ENCODE data around the gene KCNT2. TPM values are rescaled to one million over a fixed set of nuclear protein-coding genes. Genes with fewer than 3 reads are reported as not detected.

KCNT2 gene
- polyA plus RNA-seq, 1 of the 3 experiments (the other 2 are of a cell fraction): 0.56 TPM

- WGBS (ENCODE audit: low lambda C conversion rate): 93% methylated on average over 3 of the region's 3 CpGs
- POLR2A ChIA-PET: no interaction called here
Observed at GRCh38 chr1:196323869-196324268, 284.4 kb downstream of the KCNT2 start.

More at GRCh38 chr1:196323869-196324268, 284.4 kb downstream of the KCNT2 start:
- Histone ChIP-seq H3K4me1 (ENCODE audit: control insufficient read depth in 1 of 2, insufficient read depth in 2 of 2, low read depth in 1 of 2, low read length in 1 of 2) (no peaks in the 10 kb centered on the region; a peak in 1 of 4 replicates), H3K36me3 (replicated peaks in 1 of 2; ENCODE audit: control insufficient read depth in 1 of 2, insufficient read depth in 2 of 2, low read length in 1 of 2) (no peaks in the 10 kb centered on the region), H4K20me1 (ENCODE audit: insufficient read depth) (no peaks in the 10 kb centered on the region), H3F3A (replicated peaks; ENCODE audit: insufficient read depth) (no peaks in the 10 kb centered on the region), H3K27me3 (ENCODE audit: insufficient read depth) (no peaks in the 10 kb centered on the region), H3K79me2 (ENCODE audit: insufficient read depth) (no peaks in the 10 kb centered on the region), H2AFZ (ENCODE audit: low read depth) (0 out of 2 replicates have a peak overlapping the region, but pooled peaks have one; percentile 30), H3K9me3 (no peaks in the 10 kb centered on the region), H3K9ac (no peak overlapping the region), H3K9me2 (no peaks in the 10 kb centered on the region), H3K4me3 (ENCODE audit: low read depth in 2 of 2, low read length in 1 of 2) (no peak overlapping the region), H3K27ac (ENCODE audit: low read depth in 2 of 2, low read length in 1 of 2) (no peak overlapping the region), H3K4me2 (no peak overlapping the region)
- CTCF ChIA-PET: interaction anchor here (0.7 to 2.7 kb wide), 2 partner anchors 47 to 337 kb away, joined by 3 to 14 read pairs; no protein-coding TSS in a partner anchor
- TF ChIP-seq ELF1 (IDR thresholded peaks at IDR 0.05): no peak
- TF ChIP-seq SMC3 (IDR thresholded peaks at IDR 0.05; ENCODE audit: low read depth, low read length): no peak
- no peak for TF ChIP-seq NFIC (IDR thresholded peaks at IDR 0.05; ENCODE audit: borderline replicate concordance)
- TF ChIP-seq USF2 (IDR thresholded peaks at IDR 0.05; ENCODE audit: borderline replicate concordance, low read depth, low read length): no peak
- TF ChIP-seq TEAD4 (IDR thresholded peaks at IDR 0.05; ENCODE audit: borderline replicate concordance, insufficient read depth): no peak
- TF ChIP-seq IRF3 (IDR thresholded peaks at IDR 0.05; ENCODE audit: low read depth, low read length): no peak
- no peak for TF ChIP-seq USF1 (IDR thresholded peaks at IDR 0.05; ENCODE audit: borderline replicate concordance, low read depth)
- no peak for TF ChIP-seq SIN3A (IDR thresholded peaks at IDR 0.05; ENCODE audit: borderline replicate concordance, low read depth, low read length)
- no peak for TF ChIP-seq TCF12 (IDR thresholded peaks at IDR 0.05)
- no peak for TF ChIP-seq CHD2 (IDR thresholded peaks at IDR 0.05; ENCODE audit: low read length, partially characterized antibody)
- no peak for TF ChIP-seq MAX (IDR thresholded peaks at IDR 0.05; ENCODE audit: low read depth)
- no peak for TF ChIP-seq FOXJ3 (CRISPR knock-in tag; IDR thresholded peaks at IDR 0.05)
- TF ChIP-seq NRF1 (IDR thresholded peaks at IDR 0.05; ENCODE audit: low read depth, low read length): no peak
- no peak for TF ChIP-seq GATA2 (CRISPR knock-in tag; IDR thresholded peaks at IDR 0.05)
- no peak for TF ChIP-seq RFX5 (IDR thresholded peaks at IDR 0.05; ENCODE audit: low read length)
- TF ChIP-seq EZH2phosphoT487 (IDR thresholded peaks at IDR 0.05; ENCODE audit: borderline replicate concordance, low read depth): no peak
- TF ChIP-seq MEF2A (IDR thresholded peaks at IDR 0.05; ENCODE audit: borderline replicate concordance, low read depth): no peak
- no peak for TF ChIP-seq FOXM1 (IDR thresholded peaks at IDR 0.05; ENCODE audit: low read depth)
- no peak for TF ChIP-seq PBX3 (IDR thresholded peaks at IDR 0.05)
- no peak for DNase-seq
